ENCODE data around the gene ACVR1.
"Not testable (repeated sequence)": the region's sequence is repeated elsewhere in the genome, so short reads cannot be mapped to it uniquely, and the experiment has no call there.

Gene ACVR1

GRCh38 chr2:157891643-157892041, 15.5 kb upstream of the ACVR1 start:
- no peak for DNase-seq

DNA sequence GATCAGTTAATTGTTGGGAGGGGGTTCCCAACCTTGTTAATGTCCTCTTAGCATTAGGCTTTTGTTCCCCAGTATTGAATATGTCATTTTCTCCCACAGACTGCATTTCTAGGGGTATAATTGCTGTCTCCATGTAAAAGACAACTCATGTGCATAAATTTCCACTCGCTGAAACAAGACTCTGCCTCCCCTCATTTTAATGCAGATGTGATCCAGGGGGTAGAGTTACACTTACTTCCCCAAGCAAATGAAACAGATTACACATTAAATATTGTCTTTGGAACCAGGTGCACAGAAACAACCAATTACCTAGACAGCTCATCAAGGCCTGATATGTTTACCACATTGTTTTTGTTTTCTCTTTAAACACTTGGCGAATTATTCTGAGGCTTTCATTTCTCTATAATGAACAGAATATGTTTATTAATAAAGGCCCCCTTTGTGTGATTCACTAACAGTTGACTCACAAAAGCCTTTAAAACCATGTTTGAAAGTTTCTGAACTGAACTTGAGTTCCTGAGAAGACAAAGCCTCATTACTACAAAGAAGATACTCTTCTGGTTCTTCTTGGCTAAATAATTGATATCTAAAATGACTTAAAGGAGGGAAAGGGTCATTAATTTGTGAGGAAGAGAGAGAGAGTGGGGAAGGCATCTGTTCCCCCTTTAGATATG, 15.0 kb upstream of the ACVR1 start:
- peak; percentile 27 to 83 for DNase-seq

- no peak for DNase-seq
Observed at GRCh38 chr2:157887946-157888345, 11.8 kb upstream of the ACVR1 start.

- not testable (repeated sequence) for DNase-seq
Observed at GRCh38 chr2:157884533-157884932, 8.4 kb upstream of the ACVR1 start.

DNA sequence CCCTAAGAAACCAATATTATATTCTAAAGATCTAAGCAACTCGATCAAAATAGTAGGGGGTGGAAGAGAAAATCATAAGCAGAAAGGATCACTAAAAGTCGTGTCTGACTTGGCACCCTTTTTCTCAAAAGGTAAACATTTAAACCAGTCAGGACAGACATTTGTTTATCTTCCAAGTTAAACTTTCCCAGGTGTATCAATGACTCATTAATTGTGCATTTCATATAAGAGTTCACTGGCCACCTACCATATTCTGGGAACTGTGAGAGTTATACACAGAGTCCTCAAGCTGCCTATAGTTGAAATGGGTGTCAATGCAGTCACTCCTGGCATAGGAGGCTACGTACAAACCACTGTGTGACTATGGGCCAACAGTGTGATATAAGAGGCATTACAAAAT, 4.8 kb upstream of the ACVR1 start:
- no peak for DNase-seq

- DNase-seq = no peak
Observed at GRCh38 chr2:157877761-157878400, 1.8 kb upstream of the ACVR1 start.

GRCh38 chr2:157876786-157877138, 632 bp upstream of the ACVR1 start:
- no peak for DNase-seq

GRCh38 chr2:157875641-157876065, 477 bp downstream of the ACVR1 start:
- no peak for DNase-seq

GRCh38 chr2:157874997-157875640, 1.0 kb downstream of the ACVR1 start:
- no peak for DNase-seq

- DNase-seq = no peak
Observed at GRCh38 chr2:157874348-157874747, 1.8 kb downstream of the ACVR1 start.

GRCh38 chr2:157872791-157873190, 3.3 kb downstream of the ACVR1 start:
- no peak for DNase-seq

DNA sequence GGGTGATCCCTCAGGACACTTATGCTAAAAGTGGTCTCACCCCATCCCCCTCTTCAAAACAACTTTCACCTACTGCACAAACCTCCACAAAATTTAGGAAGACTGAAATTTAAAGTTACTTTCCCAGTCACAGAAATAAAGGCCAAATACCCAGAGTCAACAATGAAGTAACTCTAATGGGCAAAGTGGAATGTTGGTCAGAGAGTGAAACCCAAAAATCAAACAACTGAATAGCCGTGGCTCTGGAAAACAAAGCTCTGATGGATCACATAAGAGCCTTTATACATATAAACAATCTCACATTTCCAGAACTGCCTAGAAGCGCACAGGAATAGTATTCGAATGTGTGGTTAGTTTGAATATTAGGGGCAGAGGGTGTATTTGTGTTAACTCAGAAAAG, 4.7 kb downstream of the ACVR1 start:
- DNase-seq = no peak

GRCh38 chr2:157868993-157869392, 7.1 kb downstream of the ACVR1 start:
- no peak for DNase-seq

DNA sequence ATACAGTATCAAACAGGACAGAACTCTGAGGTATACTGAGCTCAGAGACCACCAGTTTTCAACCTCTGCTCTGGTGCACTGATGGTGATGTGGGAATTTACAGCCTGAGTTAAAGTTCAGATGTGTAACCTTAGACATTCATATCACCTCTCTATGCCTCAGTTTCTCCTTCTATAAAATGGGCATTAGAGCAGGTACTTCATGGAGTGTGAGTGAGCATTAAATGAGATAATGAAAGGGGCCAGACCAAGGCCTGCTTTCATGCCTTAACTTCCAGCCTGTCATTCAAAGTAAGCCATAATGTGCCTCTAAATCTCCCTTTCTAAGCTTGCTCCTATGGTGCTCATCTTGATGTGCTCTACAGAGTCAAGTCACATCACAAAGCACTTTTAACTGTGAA, 8.4 kb downstream of the ACVR1 start:
- no peak for DNase-seq

GRCh38 chr2:157866666-157867642, 9.2 kb downstream of the ACVR1 start:
- no peak for DNase-seq

DNA sequence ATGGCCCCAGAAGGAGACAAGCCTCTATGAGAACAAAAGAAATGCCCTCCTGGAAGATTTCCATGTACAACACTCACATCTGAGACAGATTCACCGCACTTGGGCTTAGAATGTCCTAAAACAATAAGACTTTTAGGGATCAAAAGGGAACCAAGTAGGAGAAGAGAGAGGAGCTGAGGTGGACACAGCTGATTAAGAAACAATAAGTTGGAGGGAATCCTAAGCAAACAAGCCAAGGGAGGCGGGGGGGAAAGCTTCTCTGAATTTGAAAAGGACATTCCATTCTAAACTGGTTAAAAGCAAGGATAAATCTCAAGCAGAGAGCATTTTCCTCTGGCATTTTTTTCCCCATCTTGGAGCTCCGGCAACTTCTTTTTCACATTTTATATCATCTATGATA, 9.9 kb downstream of the ACVR1 start:
- DNase-seq = no peak

GRCh38 chr2:157864857-157865430, 11.2 kb downstream of the ACVR1 start:
- no peak for DNase-seq

GRCh38 chr2:157858846-157859245, 17.3 kb downstream of the ACVR1 start:
- no peak for DNase-seq

DNA sequence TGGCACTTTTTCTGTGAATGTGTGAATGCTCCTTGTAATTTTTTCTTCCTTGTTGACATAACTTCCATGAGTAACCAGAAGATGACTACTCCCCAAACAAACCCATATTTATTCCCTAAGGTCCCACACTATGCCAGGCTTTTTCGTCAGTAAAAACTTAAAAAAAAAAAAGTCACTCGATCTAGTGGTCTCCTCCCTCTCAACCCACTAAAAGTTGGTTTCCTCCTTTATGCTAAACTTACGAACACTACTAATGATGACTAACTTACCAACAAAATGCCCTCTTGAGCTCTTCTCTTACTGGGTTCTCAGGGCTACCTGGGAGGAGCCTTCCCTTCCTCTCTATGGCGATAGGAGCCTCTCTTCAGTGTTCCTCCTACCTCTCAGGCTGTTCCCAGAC, 18.2 kb downstream of the ACVR1 start:
- no peak for DNase-seq

GRCh38 chr2:157856187-157856515, 20.0 kb downstream of the ACVR1 start:
- DNase-seq = no peak

GRCh38 chr2:157853820-157854219, 22.3 kb downstream of the ACVR1 start:
- no peak for DNase-seq

- no peak for DNase-seq
Observed at GRCh38 chr2:157853211-157853610, 22.9 kb downstream of the ACVR1 start.

- DNase-seq = no peak
Observed at GRCh38 chr2:157849591-157849990, 26.5 kb downstream of the ACVR1 start.

Measured in NCI-H2081 (cell line).